Vagina (tissue), 2 donors: ENCODE data around the gene TMEM59. TPM values are rescaled to one million over a fixed set of nuclear protein-coding genes. Genes with fewer than 3 reads are reported as not detected.

Source experiments
- DNase-seq, 2 donors: peaks; one replicate each; pipeline ENCODE4 v3.0.0-alpha.2; 2017; ENCODE audit errors: extremely low spot score in 2 of 2
- H3K27ac ChIP-seq: fragments of 200-600 bp; sonication (generic); one replicate; pipeline ENCODE4 v1.5.1; 2019
- H3K27me3 ChIP-seq: fragments of 200-600 bp; sonication (generic); one replicate; pipeline ENCODE4 v1.5.1; 2019
- H3K36me3 ChIP-seq, 2 donors: fragments of 200-600 bp; sonication (generic); one replicate each; pipeline ENCODE4 v1.5.1; 2017 to 2019
- H3K4me1 ChIP-seq: fragments of 200-600 bp; sonication (generic); one replicate; pipeline ENCODE4 v1.5.1; 2019
- H3K4me3 ChIP-seq, 2 donors: fragments of 200-600 bp; sonication (generic); 1 replicate in 1 of 2; 2 replicates in 1 of 2; pipeline ENCODE4 v1.5.1; 2016 to 2019
- H3K9me3 ChIP-seq: fragments of 200-600 bp; sonication (generic); one replicate; pipeline ENCODE4 v1.5.1; 2019
- CTCF ChIP-seq, 3 experiments: fragments of 450-650 bp in 2 of 3; fragments of 200-600 bp in 1 of 3; sonication (generic) in 1 of 3; IDR thresholded peaks; one replicate each; pipeline ENCODE4 v1.5.1; 2017 to 2019; ENCODE audit warnings: antibody characterized with exemption in 3 of 3, mild to moderate bottlenecking in 2 of 3, moderate library complexity in 2 of 3
- POLR2A ChIP-seq, 2 donors: fragments of 450-650 bp; IDR thresholded peaks; one replicate each; pipeline ENCODE4 v1.6.1; 2017; ENCODE audit warnings: antibody characterized with exemption in 2 of 2, mild to moderate bottlenecking in 2 of 2, moderate library complexity in 2 of 2
- POLR2AphosphoS5 ChIP-seq, 2 donors: sonication (generic); formaldehyde crosslinking; IDR thresholded peaks; one replicate each; pipeline ENCODE4 v1.9.0; 2017; ENCODE audit warnings: antibody characterized with exemption in 2 of 2, mild to moderate bottlenecking in 2 of 2, low read depth in 1 of 2; ENCODE audit not compliant: insufficient read depth in 1 of 2
- intact Hi-C: fragments of 100-400 bp; cut with DNase I; formaldehyde crosslinking; loops from one replicate; pipeline ENCODE4 v1.15.1; 2023
- total RNA-seq: library from RNA; depleted of rRNA; stranded (reverse); fragments of >200 nt; gene quantifications from one replicate; pipeline ENCODE4 v1.2.3, GENCODE V29; 2016

TMEM59 gene
- total RNA-seq, 1 donor from 2014 or later = 113 TPM

GRCh38 chr1:54077359-54077758 lies 24.4 kb upstream of the TMEM59 start:
- H3K27ac ChIP-seq = no peak overlapping the region
- no peaks in the 10 kb centered on the region for H3K4me1 ChIP-seq
- H3K27me3 ChIP-seq = no peaks in the 10 kb centered on the region
- peaks cover 0 to 10% of the 10 kb centered on the region in 2 donors for H3K36me3 ChIP-seq
- DNase-seq = no peak
- intact Hi-C loops = loop anchor here (10.0 kb wide), 1 partner anchor 727 kb away; the partner anchor contains the start of gene TTC22
- H3K9me3 ChIP-seq = no peaks in the 10 kb centered on the region
- no peak overlapping the region for H3K4me3 ChIP-seq
- TF ChIP-seq POLR2AphosphoS5 (IDR thresholded peaks at IDR 0.05; ENCODE audit: insufficient read depth in 1 of 2, low read depth in 1 of 2) = no peak
- no peak for TF ChIP-seq POLR2A (IDR thresholded peaks at IDR 0.05)
- TF ChIP-seq CTCF (IDR thresholded peaks at IDR 0.05) = no peak

GRCh38 chr1:54070171-54070837 lies 17.3 kb upstream of the TMEM59 start:
- intact Hi-C loops = loop anchor here (5.0 to 10.0 kb wide), 2 partner anchors 422 to 734 kb away; partner anchors contain the start of gene TTC22
- Histone ChIP-seq H3K4me3 (no peak overlapping the region), H3K4me1 (no peaks in the 10 kb centered on the region), H3K27me3 (no peaks in the 10 kb centered on the region), H3K36me3 (peaks cover 0 to 10% of the 10 kb centered on the region in 2 donors), H3K27ac (no peak overlapping the region), H3K9me3 (no peaks in the 10 kb centered on the region)
- no peak for TF ChIP-seq POLR2A (IDR thresholded peaks at IDR 0.05)
- peak; percentile 53 to 74 (median 56) for TF ChIP-seq CTCF (IDR thresholded peaks at IDR 0.05)
- peak in 1 of 2 donors; percentile 63 for TF ChIP-seq POLR2AphosphoS5 (IDR thresholded peaks at IDR 0.05; ENCODE audit: insufficient read depth in 1 of 2, low read depth in 1 of 2)
- DNase-seq = no peak

- H3K36me3 ChIP-seq = peaks cover 0 to 10% of the 10 kb centered on the region in 2 donors
- H3K27ac ChIP-seq = no peak overlapping the region
- H3K9me3 ChIP-seq = no peaks in the 10 kb centered on the region
- H3K4me3 ChIP-seq = no peak overlapping the region
- intact Hi-C loops = loop anchor here (5.0 to 10.0 kb wide), 2 partner anchors 423 to 735 kb away; partner anchors contain the start of gene TTC22
- no peak for DNase-seq
- no peaks in the 10 kb centered on the region for H3K27me3 ChIP-seq
- H3K4me1 ChIP-seq = no peaks in the 10 kb centered on the region
- no peak for TF ChIP-seq POLR2AphosphoS5 (IDR thresholded peaks at IDR 0.05; ENCODE audit: insufficient read depth in 1 of 2, low read depth in 1 of 2)
- TF ChIP-seq POLR2A (IDR thresholded peaks at IDR 0.05) = no peak
- no peak for TF ChIP-seq CTCF (IDR thresholded peaks at IDR 0.05)
These were observed 16.8 kb upstream of the TMEM59 start for GRCh38 chr1:54069791-54070170.

- TF ChIP-seq POLR2AphosphoS5 (IDR thresholded peaks at IDR 0.05; ENCODE audit: insufficient read depth in 1 of 2, low read depth in 1 of 2) (no peak), CTCF (IDR thresholded peaks at IDR 0.05) (no peak), POLR2A (IDR thresholded peaks at IDR 0.05) (no peak)
- no peak overlapping the region for H3K27ac ChIP-seq
- intact Hi-C loops = no loop called here
- H3K36me3 ChIP-seq = no peaks in the 10 kb centered on the region
- H3K9me3 ChIP-seq = no peaks in the 10 kb centered on the region
- H3K4me3 ChIP-seq = no peak overlapping the region
- no peaks in the 10 kb centered on the region for H3K27me3 ChIP-seq
- no peak for DNase-seq
- H3K4me1 ChIP-seq = no peaks in the 10 kb centered on the region
These were observed 11.3 kb upstream of the TMEM59 start for GRCh38 chr1:54064299-54064698.

- no peaks in the 10 kb centered on the region for H3K9me3 ChIP-seq
- H3K27ac ChIP-seq = no peak overlapping the region
- intact Hi-C loops = loop anchor here (5.0 kb wide), 1 partner anchor 107 kb away; the partner anchor contains the start of genes IFT25 and LRRC42
- TF ChIP-seq POLR2A (IDR thresholded peaks at IDR 0.05) = no peak
- TF ChIP-seq CTCF (IDR thresholded peaks at IDR 0.05) = no peak
- no peak for TF ChIP-seq POLR2AphosphoS5 (IDR thresholded peaks at IDR 0.05; ENCODE audit: insufficient read depth in 1 of 2, low read depth in 1 of 2)
- H3K27me3 ChIP-seq = no peaks in the 10 kb centered on the region
- H3K4me1 ChIP-seq = peaks cover 38% of the 10 kb centered on the region
- no peak for DNase-seq
- no peaks in the 10 kb centered on the region for H3K36me3 ChIP-seq
- H3K4me3 ChIP-seq = peak overlapping the region; percentile 92 to 100
These were observed 1.4 kb upstream of the TMEM59 start for GRCh38 chr1:54054438-54054749.
